ENCODE measurements around the gene COL19A1.

DNA sequence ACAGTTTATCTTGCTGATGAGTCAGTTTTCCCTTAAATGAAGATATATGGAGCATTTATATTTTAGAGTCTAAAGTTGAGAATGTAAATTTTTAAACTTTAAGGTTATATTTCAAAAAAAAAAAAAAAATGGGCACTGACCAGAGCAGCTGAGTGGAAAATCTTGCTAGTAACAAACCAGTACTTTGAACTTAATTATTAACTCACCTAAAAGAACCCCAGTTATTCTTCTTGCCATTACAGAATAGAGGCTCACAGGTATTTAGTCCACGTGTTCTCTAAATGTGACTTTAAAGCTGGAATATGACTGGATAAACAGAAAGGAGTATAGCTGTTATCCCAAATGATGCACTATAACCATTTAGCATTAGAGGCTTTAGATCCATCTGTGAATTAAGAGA is 258.1 kb downstream of the COL19A1 start:
- TF ChIP-seq CTCF (IDR thresholded peaks at IDR 0.05) = no peak
- TF ChIP-seq POLR2A (IDR thresholded peaks at IDR 0.05) = no peak
